ENCODE measurements around the gene ADIPOQ.
"Not testable (repeated sequence)": the region's sequence is repeated elsewhere in the genome, so short reads cannot be mapped to it uniquely, and the experiment has no call there.

DNA sequence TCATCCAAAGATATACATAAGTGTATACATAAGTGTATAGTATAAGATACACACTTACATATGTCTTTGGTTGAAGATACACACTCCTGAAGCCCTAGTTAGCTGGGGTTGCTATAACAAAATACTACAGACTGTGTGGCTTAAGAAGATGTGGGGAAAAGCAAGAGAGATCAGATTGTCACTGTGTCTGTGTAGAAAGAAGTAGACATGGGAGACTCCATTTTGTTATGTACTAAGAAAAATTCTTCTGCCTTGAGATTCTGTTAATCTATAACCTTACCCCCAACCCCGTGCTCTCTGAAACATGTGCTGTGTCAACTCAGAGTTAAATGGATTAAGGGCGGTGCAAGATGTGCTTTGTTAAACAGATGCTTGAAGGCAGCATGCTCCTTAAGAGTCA is 50.6 kb downstream of the ADIPOQ start:
- TF ChIP-seq EZH2 (IDR thresholded peaks at IDR 0.05); POLR2AphosphoS5 (IDR thresholded peaks at IDR 0.05; ENCODE audit: borderline replicate concordance, low read depth, low read length); FOXP2 (optimal IDR thresholded peaks at IDR 0.05; ENCODE audit: control extremely low read depth, extremely low read length, insufficient read depth): not testable (repeated sequence)

Data from SK-N-MC (cell line).